ENCODE results near the gene PCYOX1L. TPM values are rescaled to one million over a fixed set of nuclear protein-coding genes. Genes with fewer than 3 reads are reported as not detected.
"Not testable (repeated sequence)": the region's sequence is repeated elsewhere in the genome, so short reads cannot be mapped to it uniquely, and the experiment has no call there.

Gene PCYOX1L
- total RNA-seq, 2 experiments from 2014 or later = 21.7 to 22.3 TPM

- POLR2A ChIA-PET = no interaction called here
- CTCF ChIA-PET = interaction anchor here (0.6 kb wide), 1 partner anchor 10 kb away, joined by 4 read pairs; no protein-coding TSS in a partner anchor
Observed at GRCh38 chr5:149397530-149397929, 39.7 kb downstream of the PCYOX1L start.

GRCh38 chr5:149398747-149399266 is 41.0 kb downstream of the PCYOX1L start:
- POLR2A ChIA-PET, CTCF ChIA-PET: not testable (repeated sequence)

GRCh38 chr5:149399775-149400174 is 41.9 kb downstream of the PCYOX1L start:
- POLR2A ChIA-PET = no interaction called here

GRCh38 chr5:149400304-149400703 is 42.5 kb downstream of the PCYOX1L start:
- ChIA-PET POLR2A (no interaction called here), CTCF (interaction anchor here (1.0 kb wide), 1 partner anchor 28 kb away, joined by 3 read pairs; no protein-coding TSS in a partner anchor)

More at GRCh38 chr5:149399775-149400174, 41.9 kb downstream of the PCYOX1L start:
- CTCF ChIA-PET = interaction anchor here (0.5 to 1.0 kb wide), 2 partner anchors 12 to 27 kb away, joined by 3 to 4 read pairs; no protein-coding TSS in a partner anchor

- ChIA-PET CTCF (no interaction called here), POLR2A (no interaction called here)
Observed at GRCh38 chr5:149401051-149401450, 43.2 kb downstream of the PCYOX1L start.

- ChIA-PET POLR2A (no interaction called here), CTCF (no interaction called here)
Observed at GRCh38 chr5:149402291-149402690, 44.4 kb downstream of the PCYOX1L start.

- CTCF ChIA-PET = interaction anchor here (0.7 kb wide), 1 partner anchor 98 kb away, joined by 3 read pairs; no protein-coding TSS in a partner anchor
- POLR2A ChIA-PET = no interaction called here
Observed at GRCh38 chr5:149403923-149404745, 46.3 kb downstream of the PCYOX1L start.

- POLR2A ChIA-PET = no interaction called here
- CTCF ChIA-PET = no interaction called here
Observed at GRCh38 chr5:149404746-149405549, 47.1 kb downstream of the PCYOX1L start.

GRCh38 chr5:149405550-149406202 is 47.8 kb downstream of the PCYOX1L start:
- ChIA-PET POLR2A (no interaction called here), CTCF (no interaction called here)

- POLR2A ChIA-PET = no interaction called here
- CTCF ChIA-PET = no interaction called here
Observed at GRCh38 chr5:149406203-149406978, 48.5 kb downstream of the PCYOX1L start.

- CTCF ChIA-PET = no interaction called here
- POLR2A ChIA-PET = no interaction called here
Observed at GRCh38 chr5:149406979-149407306, 49.1 kb downstream of the PCYOX1L start.

GRCh38 chr5:149407323-149408251 is 49.7 kb downstream of the PCYOX1L start:
- ChIA-PET CTCF (no interaction called here), POLR2A (no interaction called here)

GRCh38 chr5:149408252-149409099 is 50.6 kb downstream of the PCYOX1L start:
- ChIA-PET POLR2A (no interaction called here), CTCF (no interaction called here)

GRCh38 chr5:149409268-149409948 is 51.6 kb downstream of the PCYOX1L start:
- CTCF ChIA-PET = interaction anchor here (0.7 kb wide), 1 partner anchor 46 kb away, joined by 3 read pairs; no protein-coding TSS in a partner anchor

GRCh38 chr5:149410071-149410470 is 52.2 kb downstream of the PCYOX1L start:
- ChIA-PET CTCF (interaction anchor here (0.7 kb wide), 1 partner anchor 47 kb away, joined by 3 read pairs; no protein-coding TSS in a partner anchor), POLR2A (no interaction called here)

More at GRCh38 chr5:149409268-149409948, 51.6 kb downstream of the PCYOX1L start:
- POLR2A ChIA-PET = no interaction called here

GRCh38 chr5:149410721-149411432 is 53.0 kb downstream of the PCYOX1L start:
- POLR2A ChIA-PET = no interaction called here
- CTCF ChIA-PET = no interaction called here

All from activated CD8-positive, alpha-beta memory T cell treated with anti-CD3 and anti-CD28 coated beads for 36 hours (primary cell).